B cell (primary cell): ENCODE measurements around the gene KLF11.

Experiments
- CTCF ChIP-seq: fragments of 200-600 bp; IDR thresholded peaks from one replicate; pipeline ENCODE4 v1.8.0; 2022; ENCODE audit warnings: antibody characterized with exemption, mild to moderate bottlenecking
- EZH2 ChIP-seq: IDR thresholded peaks from 2 replicates; pipeline ENCODE4 v1.6.1; 2012; ENCODE audit warnings: borderline replicate concordance, low read depth, mild to moderate bottlenecking, moderate library complexity, low read length; ENCODE audit not compliant: insufficient read depth, poor library complexity, severe bottlenecking

DNA sequence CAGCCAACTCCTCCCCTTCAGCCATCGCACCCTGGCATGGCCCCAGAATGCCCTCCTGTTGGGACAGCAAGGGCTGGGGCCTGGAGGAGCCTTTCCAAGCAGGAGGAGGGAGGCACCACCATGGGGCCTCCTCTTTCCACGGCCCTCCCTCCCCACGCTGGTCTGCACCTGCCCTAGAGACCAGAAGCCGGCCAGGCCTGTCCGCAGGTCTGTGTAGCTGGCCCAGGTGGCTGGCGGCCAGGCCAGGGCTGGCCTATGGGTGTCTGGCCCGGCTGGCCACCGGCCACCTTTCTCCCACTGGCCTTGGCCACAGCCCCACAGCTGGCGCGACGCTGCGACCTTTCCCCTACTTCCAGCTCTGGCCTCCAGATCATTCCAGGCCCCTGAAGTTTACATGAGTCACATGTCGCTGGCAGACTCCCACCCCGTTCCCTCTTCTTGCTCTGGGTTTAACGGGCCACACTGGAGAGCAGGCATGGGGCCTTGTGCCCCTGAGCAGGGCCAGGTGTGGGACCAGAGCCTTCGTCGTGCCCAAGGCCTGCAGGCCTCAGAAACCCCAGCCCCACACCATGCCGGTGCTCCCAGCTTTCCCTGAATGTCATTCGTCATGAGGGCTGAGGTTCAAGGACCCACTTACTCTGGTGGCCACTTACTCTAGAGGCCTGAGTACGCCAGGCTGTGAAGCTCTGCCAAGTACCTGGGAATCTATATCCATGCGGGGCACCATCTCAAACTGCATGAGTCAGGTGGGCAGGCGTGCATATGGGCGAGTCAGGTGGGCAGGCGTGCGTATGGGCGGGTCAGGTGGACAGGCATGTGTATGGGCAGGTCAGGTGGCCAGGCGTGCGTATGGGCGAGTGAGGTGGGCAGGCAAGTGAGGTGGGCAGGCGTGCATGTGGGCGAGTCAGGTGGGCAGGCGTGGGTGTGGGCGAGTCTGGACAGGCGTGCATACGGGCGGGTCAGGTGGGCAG lies 33.3 kb upstream of the KLF11 start:
- no peak for TF ChIP-seq CTCF
- TF ChIP-seq EZH2, result no peak
